ENCODE data around the gene STXBP6. TPM values are rescaled to one million over a fixed set of nuclear protein-coding genes. Genes with fewer than 3 reads are reported as not detected.
A peak's percentile ranks its signal among the peaks of the same experiment; 100 is the strongest.
"Not testable (repeated sequence)": the region's sequence is repeated elsewhere in the genome, so short reads cannot be mapped to it uniquely, and the experiment has no call there.

STXBP6 gene
- total RNA-seq, 1 experiment from 2014 or later: 32.2 TPM

GRCh38 chr14:24837280-24838046 is 212.5 kb downstream of the STXBP6 start:
- DNase-seq: no peak
- Mint-ChIP-seq H3K27ac (ENCODE audit: unreplicated experiment) (peak overlapping the region; percentile 61), H3K27me3 (ENCODE audit: insufficient read depth, unreplicated experiment) (no peaks in the 10 kb centered on the region), H3K4me3 (ENCODE audit: unreplicated experiment) (no peak overlapping the region), H3K4me1 (ENCODE audit: low read depth, unreplicated experiment) (peaks cover 36% of the 10 kb centered on the region), H3K9me3 (ENCODE audit: unreplicated experiment) (no peaks in the 10 kb centered on the region), H3K36me3 (ENCODE audit: insufficient read depth, unreplicated experiment) (peaks cover 23% of the 10 kb centered on the region)
- BruUV-seq (replicated peaks): no TSS peak
- Histone ChIP-seq H3K9me3 (no peaks in the 10 kb centered on the region), H3K4me1 (peaks cover 54% of the 10 kb centered on the region), H3K36me3 (ENCODE audit: control insufficient read depth, insufficient read depth, low read length) (no peaks in the 10 kb centered on the region), H3K27me3 (replicated peaks; ENCODE audit: control insufficient read depth, insufficient read depth, low read length) (no peaks in the 10 kb centered on the region), H3K4me3 (ENCODE audit: low read depth, low read length) (no peak overlapping the region)
- TF ChIP-seq CTCF (IDR thresholded peaks at IDR 0.05; ENCODE audit: insufficient read depth in 1 of 2, low read depth in 1 of 2, low read length in 1 of 2, severe bottlenecking in 1 of 2, unreplicated experiment in 1 of 2): no peak
- CTCF ChIA-PET: interaction anchor here (1.0 kb wide), 1 partner anchor 52 kb away, joined by 3 read pairs; no protein-coding TSS in a partner anchor
- intact Hi-C loops (cut with micrococcal nuclease; ENCODE audit: unreplicated experiment): loop anchor here (2.0 kb wide), 2 partner anchors 23 to 141 kb away; no protein-coding TSS in a partner anchor
- POLR2A ChIA-PET: no interaction called here

- BruUV-seq (replicated peaks); H3K27me3 Mint-ChIP-seq (ENCODE audit: insufficient read depth, unreplicated experiment); H3K9me3 Mint-ChIP-seq (ENCODE audit: unreplicated experiment); intact Hi-C loops (cut with micrococcal nuclease; ENCODE audit: unreplicated experiment); H3K27me3 ChIP-seq (replicated peaks; ENCODE audit: control insufficient read depth, insufficient read depth, low read length); H3K27ac Mint-ChIP-seq (ENCODE audit: unreplicated experiment); H3K4me3 Mint-ChIP-seq (ENCODE audit: unreplicated experiment); H3K36me3 ChIP-seq (ENCODE audit: control insufficient read depth, insufficient read depth, low read length); H3K4me3 ChIP-seq (ENCODE audit: low read depth, low read length); POLR2A ChIA-PET; DNase-seq; H3K9me3 ChIP-seq: not testable (repeated sequence)
- CTCF ChIA-PET: interaction anchor here (0.7 kb wide), 1 partner anchor 18 kb away, joined by 3 read pairs; no protein-coding TSS in a partner anchor
- Mint-ChIP-seq H3K4me1 (ENCODE audit: low read depth, unreplicated experiment) (peaks cover 29% of the 10 kb centered on the region), H3K36me3 (ENCODE audit: insufficient read depth, unreplicated experiment) (peaks cover 13% of the 10 kb centered on the region)
- H3K4me1 ChIP-seq: peaks cover 44% of the 10 kb centered on the region
Observed at GRCh38 chr14:24836324-24836723, 213.6 kb downstream of the STXBP6 start.

DNA sequence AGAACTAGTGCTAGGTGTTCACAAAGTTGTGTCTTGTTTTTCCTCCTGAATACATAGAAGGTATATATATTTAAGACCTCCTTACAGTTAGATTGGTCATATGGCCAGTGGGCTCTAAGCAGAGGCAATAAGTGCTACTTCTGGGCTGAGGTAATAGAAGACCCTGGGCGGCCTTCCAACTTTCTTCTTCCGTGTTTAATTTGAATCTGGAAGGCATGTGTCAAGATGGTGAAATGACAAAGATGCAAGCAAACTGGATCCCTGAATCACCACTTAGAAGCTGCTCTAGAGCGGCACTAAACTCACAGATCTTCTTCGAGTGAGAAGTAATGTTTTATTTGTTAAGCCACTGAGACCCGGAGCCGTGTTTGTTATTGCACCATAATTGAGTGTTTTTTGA is 215.0 kb downstream of the STXBP6 start:
- no peaks in the 10 kb centered on the region for H3K9me3 ChIP-seq
- intact Hi-C loops (cut with micrococcal nuclease; ENCODE audit: unreplicated experiment): no loop called here
- H3K36me3 ChIP-seq (ENCODE audit: control insufficient read depth, insufficient read depth, low read length): no peaks in the 10 kb centered on the region
- no peak for DNase-seq
- ChIA-PET POLR2A (no interaction called here), CTCF (no interaction called here)
- no peak overlapping the region for H3K4me3 ChIP-seq (ENCODE audit: low read depth, low read length)
- Mint-ChIP-seq H3K27ac (ENCODE audit: unreplicated experiment) (no peak overlapping the region), H3K27me3 (ENCODE audit: insufficient read depth, unreplicated experiment) (no peaks in the 10 kb centered on the region), H3K4me1 (ENCODE audit: low read depth, unreplicated experiment) (peaks cover 22% of the 10 kb centered on the region), H3K4me3 (ENCODE audit: unreplicated experiment) (no peak overlapping the region), H3K9me3 (ENCODE audit: unreplicated experiment) (no peaks in the 10 kb centered on the region), H3K36me3 (ENCODE audit: insufficient read depth, unreplicated experiment) (peaks cover 12% of the 10 kb centered on the region)
- H3K27me3 ChIP-seq (replicated peaks; ENCODE audit: control insufficient read depth, insufficient read depth, low read length): no peaks in the 10 kb centered on the region
- peaks cover 30% of the 10 kb centered on the region for H3K4me1 ChIP-seq
- no TSS peak for BruUV-seq (replicated peaks)
- no peak for TF ChIP-seq CTCF (IDR thresholded peaks at IDR 0.05; ENCODE audit: insufficient read depth in 1 of 2, low read depth in 1 of 2, low read length in 1 of 2, severe bottlenecking in 1 of 2, unreplicated experiment in 1 of 2)

Data from Caco-2 (cell line).